Measurements from ENCODE around the gene ARRB1.
"Not testable (repeated sequence)": the region's sequence is repeated elsewhere in the genome, so short reads cannot be mapped to it uniquely, and the experiment has no call there.

ARRB1 gene

DNA sequence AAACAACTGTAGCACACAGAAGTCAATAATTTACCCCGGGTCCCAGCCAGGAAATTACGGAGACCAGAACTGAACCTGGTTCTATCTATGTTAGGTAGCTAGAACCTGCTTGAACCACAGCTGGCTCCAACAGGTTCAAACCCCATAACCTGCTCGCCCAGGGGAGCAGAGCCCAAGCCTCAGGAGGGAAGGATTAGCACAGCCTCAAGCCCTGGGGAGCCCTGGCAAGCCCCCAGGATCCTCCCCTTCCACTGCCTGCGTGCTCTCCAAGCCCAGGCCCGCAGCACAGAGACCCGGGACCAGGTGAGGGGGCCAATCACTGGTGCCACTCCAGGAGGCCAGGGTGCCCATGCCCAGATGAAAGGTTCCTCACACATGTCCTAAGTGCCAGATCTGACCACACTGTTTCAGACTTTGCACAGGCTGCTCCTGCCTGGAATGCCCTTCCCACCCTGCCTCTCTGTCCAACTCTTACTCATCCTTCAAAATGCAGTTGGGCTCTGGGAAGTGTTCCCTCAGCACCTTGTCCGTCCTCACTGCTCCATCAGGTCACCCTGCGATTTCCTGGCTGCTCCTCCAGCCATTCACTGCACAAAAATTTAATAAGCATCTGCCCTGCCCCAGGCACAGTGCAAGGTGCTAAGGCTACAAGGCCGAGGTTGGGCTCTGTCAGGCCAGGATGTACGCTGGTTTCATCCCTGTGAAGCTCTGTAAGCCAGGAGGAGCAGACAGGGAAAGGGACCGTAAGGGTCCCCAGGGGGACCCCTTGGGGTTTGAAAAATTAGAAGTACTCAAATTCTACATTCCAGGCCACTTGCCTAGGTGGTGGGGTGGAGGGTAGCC, 32.2 kb downstream of the ARRB1 start:
- no peak for DNase-seq

DNA sequence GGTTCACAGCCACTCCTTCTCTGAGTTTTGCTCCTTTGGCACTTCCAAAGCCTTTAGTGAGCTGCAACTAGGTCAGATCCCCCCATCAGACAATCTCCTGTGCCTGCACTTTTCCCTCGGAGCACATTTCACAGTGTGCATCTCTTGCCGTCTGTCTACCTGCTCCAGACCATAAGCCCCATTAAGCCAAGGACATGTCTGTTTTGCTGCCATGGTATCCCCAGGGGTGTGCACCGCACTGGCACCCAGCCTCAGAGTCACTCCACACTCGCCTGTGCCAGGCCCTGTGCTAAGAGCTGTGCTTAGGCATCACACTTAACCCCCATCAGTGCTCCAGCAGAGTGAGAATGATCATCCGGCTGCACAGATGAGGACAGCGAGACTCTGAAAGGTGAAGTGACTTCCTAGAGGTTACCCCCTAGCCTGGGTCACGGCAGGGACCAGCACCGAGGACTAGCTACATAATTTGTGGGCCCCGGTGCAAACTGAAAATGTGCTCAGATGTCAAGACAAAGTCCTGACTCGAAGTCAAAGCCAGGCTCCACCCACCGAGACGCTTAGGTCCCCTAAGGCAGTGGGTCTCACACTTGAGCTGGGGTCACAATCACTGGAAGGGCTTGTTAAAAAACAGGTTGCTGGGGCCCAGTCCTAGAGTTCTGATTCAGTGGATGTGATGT, 33.9 kb downstream of the ARRB1 start:
- DNase-seq, result no peak

- DNase-seq, result no peak
These were observed 36.0 kb downstream of the ARRB1 start for GRCh38 chr11:75315439-75315805.

DNA sequence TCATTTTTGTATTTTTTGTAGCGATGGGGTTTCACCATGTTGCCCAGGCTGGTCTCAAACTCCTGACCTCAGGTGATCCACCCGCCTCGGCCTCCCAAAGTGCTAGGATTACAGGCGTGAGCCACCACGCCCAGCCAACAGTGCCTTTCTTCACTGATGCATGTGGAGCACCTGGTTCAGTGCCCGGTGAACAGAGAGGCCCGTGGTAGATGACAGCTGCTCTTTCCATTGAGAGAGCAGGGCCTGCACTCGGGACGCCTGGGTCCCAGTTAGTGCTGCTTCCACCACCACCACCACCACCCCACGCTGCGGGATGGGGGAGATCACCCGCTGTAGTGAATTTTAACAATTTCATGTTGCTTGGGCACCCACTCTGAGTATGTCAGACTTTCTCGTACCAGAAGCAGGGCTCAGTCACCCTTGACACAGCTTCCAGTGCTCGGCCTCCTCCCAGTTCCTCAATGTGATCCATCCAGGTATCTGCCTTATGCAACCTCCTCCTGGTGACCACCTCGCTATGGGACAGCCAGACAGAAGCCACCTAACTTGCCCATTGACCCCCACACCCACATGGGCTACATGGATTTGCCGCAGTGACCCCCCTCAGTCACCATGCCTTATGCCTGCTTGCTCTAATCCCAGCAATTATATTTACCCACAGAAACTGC, 36.6 kb downstream of the ARRB1 start:
- no peak for DNase-seq

DNA sequence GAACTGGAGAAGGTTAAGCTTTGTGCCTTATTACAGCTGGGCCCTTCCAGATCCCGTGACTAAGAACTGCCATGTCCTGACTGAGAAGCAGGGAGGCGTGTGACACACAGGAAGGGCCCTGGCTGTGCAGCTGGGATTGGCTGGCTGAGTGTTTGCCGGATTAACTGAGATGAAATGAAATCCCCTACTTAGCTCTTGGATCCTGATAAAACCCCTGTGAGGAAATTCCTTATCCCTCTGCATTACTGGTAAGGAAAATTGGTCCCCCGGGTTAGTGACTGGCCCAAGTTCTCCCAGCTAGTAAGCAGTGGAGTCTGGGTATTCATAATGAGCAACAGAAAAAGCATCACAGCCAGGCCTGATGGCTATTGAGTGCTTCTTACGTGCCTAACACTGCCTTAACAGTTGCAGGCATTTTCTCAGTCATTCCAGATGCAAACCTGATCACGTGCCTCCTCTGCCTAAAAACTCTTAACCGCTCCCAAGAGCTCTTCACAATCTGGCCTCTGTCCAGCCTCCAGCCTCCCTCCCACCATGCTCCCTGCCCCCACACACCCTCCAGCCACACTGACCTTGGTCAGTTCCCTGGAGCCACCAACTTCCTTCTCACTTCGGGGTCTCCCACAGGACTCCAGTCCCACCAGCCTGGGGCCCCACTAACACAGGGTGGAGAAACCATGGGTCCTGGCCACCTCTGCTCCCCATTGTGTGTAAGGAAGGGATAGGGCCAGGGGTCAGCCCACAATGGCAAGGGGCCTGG, 37.8 kb downstream of the ARRB1 start:
- no peak for DNase-seq

GRCh38 chr11:75312346-75312745, 39.1 kb downstream of the ARRB1 start:
- DNase-seq, result no peak

DNA sequence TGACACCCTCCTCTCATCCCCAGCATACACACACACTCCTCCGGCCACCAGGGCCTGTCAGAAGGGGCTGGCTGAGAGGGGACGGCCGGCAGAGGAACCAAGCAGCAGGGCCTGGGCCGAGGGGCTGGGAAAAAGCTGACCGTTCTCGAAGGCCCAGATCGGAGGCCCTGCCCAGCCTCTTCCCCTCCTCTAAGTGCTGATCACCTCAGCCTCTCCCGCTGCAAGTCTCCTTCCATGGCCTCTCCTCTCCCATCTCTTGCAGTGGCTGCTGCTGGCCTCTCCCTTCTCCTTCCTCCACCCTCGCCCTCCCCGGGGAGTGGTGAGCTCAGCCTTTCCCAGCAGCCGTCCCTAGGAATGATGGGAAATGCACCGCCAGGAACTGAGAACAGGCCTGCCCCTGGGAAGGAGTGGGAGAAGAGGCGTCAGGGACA, 39.6 kb downstream of the ARRB1 start:
- DNase-seq, result no peak

DNA sequence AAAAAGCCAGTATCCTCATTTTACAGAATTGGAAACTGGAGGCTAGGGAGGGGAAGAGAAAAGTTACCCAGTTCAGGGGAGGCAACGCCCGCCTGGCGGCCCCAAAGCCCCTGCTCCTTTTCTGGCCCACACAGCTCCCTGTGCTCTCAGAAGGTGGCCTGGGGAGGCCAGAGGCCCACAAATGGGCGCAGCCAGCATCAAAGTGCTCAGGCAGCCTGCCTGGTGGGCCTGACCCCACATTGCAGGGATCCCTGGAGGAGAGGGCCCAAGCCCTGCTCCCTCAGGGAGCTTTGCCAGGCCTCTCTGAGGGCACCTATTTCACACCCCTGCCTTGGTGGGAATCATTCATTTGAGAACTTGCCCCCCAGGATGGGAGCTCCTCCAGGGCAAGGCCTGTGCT, 42.5 kb downstream of the ARRB1 start:
- DNase-seq, result no peak

DNA sequence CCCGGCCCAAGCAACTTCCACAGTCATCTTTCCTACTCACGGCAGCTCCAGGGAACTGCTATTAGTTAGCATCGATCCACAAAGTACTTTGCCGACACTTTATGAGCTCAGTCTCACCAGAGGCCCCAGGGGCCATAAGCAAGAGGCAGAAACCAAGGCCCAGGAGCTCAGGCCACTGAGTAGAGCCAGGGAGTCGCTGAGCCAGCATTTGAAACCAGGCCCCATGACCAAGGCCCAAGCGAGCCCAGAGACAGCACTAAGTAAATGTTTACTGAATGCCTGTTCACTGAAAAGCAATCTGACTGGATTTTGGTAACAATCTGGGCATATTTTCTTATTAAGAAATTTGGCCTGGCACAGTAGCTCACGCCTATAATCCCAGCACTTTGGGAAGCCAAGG, 43.3 kb downstream of the ARRB1 start:
- no peak for DNase-seq

GRCh38 chr11:75307058-75307457, 44.4 kb downstream of the ARRB1 start:
- DNase-seq, result no peak

- DNase-seq, result no peak
These were observed 44.9 kb downstream of the ARRB1 start for GRCh38 chr11:75306529-75306928.

GRCh38 chr11:75305993-75306392, 45.5 kb downstream of the ARRB1 start:
- DNase-seq, result no peak

GRCh38 chr11:75305452-75305851, 46.0 kb downstream of the ARRB1 start:
- no peak for DNase-seq

GRCh38 chr11:75304941-75305340, 46.5 kb downstream of the ARRB1 start:
- not testable (repeated sequence) for DNase-seq

DNA sequence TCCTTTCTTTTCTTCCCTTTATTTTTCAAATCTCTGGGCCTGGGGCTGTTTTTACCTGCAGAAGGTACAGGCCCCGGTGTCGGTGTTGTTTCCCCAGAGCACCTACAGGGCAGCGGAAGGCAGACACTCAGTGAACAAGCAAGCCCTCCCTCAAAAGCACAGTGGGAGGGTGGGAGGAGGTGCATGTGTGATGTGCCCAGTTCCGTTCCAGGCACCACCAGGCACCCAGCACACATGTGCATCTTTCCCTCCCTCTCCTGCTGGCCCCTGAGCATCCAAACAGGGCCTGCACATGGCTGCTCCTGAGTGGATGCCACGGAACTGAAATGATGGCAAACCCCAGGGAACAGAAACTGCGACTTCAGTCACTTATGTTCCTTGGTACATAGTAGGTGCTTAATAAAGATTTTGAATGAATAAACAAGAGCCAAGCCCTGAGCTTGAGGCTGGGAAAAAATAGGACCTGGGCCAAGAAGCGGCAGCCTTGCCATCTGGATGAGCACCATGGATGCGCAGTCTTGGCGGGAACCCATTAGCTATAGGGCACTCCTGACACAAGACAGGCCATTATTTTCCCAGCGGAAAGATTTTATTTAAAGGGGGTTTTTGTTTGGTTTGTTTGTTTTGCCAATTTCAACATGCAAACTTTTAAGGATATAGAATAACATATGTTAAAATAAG, 47.8 kb downstream of the ARRB1 start:
- peak; percentile 91 for DNase-seq

DNA sequence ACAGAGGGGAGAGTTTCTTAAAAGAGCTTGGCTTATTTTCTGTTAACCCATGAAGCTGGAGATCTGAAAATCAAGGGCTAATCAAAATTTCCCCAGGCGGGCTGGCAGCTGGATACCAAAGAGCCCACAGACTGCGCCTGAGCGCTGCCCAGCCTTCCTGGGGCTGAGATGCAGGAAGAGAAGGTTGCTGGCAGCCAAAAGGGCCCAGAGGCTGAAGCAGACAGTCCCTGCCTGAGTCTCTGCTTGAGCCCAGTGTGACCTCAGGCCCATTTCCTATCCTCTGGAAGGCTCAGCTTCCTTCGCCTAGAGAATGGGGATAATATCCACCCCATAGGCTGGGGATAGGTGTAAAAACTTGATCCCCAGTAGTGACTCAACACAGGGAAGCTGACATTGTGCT, 49.1 kb downstream of the ARRB1 start:
- no peak for DNase-seq

GRCh38 chr11:75301601-75302345, 49.7 kb downstream of the ARRB1 start:
- DNase-seq, result peak; percentile 48

DNA sequence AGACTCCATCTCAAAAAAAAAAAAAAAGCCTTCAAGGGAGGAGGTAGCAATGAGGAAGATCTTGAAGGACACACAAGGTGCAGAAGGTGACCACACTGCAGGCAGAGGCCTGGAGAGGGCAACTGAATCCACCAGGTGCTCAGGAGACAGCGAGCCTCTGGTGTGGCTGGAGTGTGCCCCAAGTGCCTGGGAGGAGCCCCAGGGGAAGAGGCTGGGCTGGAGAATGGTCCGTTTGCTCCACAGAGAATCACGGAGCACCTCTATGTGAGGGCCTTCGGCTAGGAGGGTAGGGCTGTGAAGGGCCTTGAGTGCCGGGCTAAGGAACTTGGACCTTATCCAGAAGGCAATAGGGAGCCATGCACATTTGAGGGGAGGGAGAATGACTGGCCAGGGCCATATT, 50.3 kb downstream of the ARRB1 start:
- DNase-seq, result no peak

GRCh38 chr11:75298976-75299260, 52.5 kb downstream of the ARRB1 start:
- no peak for DNase-seq

GRCh38 chr11:75298191-75298975, 53.1 kb downstream of the ARRB1 start:
- DNase-seq, result no peak

DNA sequence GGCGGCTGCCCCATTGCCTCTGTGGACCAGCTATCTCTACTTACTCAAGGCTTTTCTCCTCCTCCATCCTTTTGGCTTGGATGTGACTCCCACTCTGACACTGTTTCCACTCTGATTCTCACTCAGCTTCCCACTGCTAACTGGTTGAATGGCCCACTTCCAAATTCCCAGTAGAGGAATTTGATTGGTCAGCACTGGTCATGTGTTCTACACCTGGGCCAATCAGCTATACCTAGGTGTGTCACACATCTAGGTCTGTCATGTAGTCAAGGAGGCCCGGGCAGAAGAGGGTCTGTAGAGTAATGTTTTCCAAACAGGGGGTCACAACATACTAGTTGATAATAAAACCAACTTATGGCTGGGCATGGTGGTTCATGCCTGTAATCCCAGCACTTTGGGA, 57.6 kb downstream of the ARRB1 start:
- DNase-seq, result no peak

All from NCI-H1694 treated with DMSO at 0.1 percent for 48 hours (cell line).